ENCODE results near the gene RBM20.

RBM20 gene

GRCh38 chr10:110833234-110833940 lies 189.3 kb downstream of the RBM20 start:
- DNase-seq (ENCODE audit: low read depth in 2 of 2), result no peak

GRCh38 chr10:110833941-110834628 lies 189.9 kb downstream of the RBM20 start:
- no peak for DNase-seq (ENCODE audit: low read depth in 2 of 2)

DNA sequence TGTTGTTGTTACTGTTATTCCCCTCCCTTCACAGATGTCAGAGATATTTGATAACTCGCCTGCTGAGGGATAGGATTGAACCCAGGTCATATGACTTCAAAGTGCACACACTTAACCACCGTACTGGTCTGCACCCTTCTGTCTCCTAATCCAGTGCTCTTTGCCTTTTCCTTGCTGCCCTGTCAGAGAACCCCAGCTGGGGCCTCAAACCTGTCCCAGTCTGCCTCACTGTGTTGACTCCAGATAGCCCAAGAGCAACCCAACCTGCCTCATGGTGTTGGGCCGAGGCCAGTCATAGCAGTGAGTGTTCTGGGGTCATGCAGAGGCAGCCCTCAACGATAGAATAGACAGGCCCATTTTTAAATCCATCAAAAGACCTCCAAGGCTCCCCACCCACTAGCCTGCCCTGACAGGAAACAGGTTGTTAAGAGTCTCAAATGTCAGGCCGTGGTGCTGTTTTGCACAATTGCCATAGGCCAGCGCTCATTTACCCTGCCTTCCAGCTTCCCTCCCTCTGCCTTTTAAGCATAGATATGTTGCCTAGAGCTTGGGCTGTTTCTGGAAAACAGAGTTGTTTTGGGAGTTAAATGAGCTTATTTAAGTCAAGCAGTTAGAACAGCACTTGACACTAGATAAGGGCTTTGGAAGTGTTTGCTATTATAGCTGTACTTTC lies 190.6 kb downstream of the RBM20 start:
- DNase-seq (ENCODE audit: low read depth in 2 of 2), result no peak

- no peak for DNase-seq (ENCODE audit: low read depth in 2 of 2)
These were observed 191.7 kb downstream of the RBM20 start for GRCh38 chr10:110835841-110836240.

- DNase-seq (ENCODE audit: low read depth in 2 of 2), result no peak
These were observed 192.6 kb downstream of the RBM20 start for GRCh38 chr10:110836706-110837105.

DNA sequence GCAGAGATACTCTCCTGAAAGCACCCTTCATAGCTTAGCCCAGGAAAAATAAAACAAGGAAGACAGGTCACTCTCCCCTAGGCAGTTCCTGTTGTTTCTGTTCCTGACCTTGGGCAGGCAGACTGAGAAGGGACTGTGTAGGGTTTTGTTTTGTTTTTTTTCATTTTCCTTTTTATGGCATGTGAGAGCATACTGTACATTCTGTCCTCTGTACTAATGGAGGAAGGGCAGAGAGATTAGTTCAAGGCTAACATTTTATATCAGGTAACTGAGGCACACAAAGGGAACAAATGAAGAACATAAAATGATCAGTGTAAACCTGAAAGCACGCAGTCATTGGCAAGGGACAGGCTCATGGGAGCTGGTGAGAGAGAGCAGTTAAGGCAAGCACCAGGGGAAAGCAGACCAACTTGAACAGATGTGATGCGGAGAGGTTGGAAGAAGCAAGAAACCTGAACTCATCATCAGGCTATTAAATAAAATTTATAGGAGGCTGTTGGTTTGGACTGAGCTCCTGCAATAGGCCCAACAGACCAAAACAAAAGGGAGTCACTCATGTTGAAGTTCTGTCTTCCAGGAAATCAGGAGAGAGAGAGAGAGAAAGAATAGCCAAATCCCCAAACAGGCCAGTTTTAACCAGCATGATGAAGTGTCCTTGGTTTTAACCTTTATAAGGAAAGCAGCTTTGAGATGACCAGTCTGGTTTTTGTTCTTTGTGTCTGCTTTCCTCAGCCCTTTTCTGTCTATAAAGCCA lies 193.5 kb downstream of the RBM20 start:
- DNase-seq (ENCODE audit: low read depth in 2 of 2), result no peak

DNA sequence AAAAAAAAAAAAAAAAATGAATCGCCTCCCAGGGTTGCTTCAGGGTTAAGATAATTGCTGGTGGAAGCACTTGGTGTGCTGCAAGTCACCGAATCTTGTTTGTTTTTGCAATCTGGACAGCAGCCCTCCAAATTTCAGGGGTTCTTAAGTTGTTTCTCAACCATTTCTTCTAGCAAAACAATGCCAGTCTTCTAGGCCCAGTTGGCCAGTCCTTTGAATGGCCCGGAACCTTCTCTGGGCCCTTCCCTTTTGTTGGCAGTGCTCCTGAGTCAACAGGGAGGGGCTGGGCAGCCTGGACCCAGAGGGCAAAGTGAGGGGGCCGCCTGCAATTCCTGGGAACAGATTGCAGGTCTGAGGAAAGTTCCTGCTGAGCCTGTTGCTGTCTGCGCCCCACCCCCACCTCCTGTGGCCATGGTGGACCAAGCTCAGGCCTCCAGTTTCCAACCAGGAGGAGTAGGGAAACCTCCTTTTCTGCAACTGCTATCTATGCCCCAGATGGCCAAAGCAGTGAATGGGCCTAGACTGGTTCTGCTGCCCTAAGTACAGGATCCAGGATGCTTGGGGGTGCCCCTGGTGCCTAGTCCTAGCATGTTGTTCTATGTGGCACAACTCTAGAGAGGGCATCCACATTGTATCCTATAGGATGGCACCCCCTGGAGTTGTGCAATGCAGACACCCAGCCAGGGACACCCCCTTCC lies 196.2 kb downstream of the RBM20 start:
- no peak for DNase-seq (ENCODE audit: low read depth in 2 of 2)

DNA sequence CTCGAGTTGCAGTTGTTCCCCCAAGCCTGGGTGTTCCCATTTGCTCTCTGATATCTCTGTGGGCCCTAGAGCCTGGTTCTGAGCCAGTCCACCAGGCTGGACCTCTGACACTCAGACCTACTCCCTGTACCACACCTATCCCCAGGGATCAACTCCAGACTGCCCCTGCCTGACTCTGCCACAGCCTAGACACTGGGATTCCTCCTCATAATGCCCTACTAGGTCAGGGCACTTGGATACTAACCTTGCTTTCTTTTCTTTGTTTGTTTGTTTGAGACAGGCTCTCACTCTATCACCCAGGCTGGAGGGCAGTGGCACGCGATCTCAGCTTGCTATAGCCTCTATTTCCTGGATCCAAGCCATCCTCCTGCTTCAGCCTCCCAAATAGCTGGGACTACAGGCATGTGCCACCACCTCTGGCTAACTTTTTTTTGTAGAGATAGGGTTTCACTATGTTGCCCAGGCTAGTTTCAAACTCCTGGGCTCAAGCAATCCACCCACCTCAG lies 196.8 kb downstream of the RBM20 start:
- DNase-seq (ENCODE audit: low read depth in 2 of 2), result no peak

- no peak for DNase-seq (ENCODE audit: low read depth in 2 of 2)
These were observed 197.7 kb downstream of the RBM20 start for GRCh38 chr10:110841767-110842267.

DNA sequence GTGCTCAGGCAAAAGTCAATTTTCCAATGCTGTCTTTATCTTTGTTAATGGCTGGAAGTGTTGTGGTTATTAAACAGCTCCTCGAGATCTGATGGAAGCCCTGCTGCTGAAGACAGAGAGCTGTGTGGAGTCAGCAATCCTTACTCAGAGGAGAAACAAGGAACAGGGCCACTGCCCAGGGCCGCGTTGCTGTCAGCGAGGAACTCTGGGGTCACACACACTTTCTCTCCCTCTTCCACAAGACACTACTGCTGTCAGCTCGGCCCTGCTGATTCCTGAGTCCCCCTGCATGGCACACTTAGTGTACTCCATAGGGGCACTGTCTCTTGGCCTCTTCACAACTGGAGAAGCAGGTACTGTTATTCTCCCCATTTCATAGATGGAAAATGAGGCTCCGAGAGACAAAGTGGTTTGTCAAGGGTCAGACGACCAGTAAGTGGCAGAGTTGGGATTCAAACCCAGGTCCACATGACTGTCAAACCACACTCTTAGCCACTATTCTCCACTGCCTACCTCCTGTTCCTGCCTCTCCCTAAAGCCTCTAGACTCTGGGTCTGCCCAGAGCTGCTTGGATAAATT lies 198.3 kb downstream of the RBM20 start:
- no peak for DNase-seq (ENCODE audit: low read depth in 2 of 2)

- no peak for DNase-seq (ENCODE audit: low read depth in 2 of 2)
These were observed 198.9 kb downstream of the RBM20 start for GRCh38 chr10:110843031-110843430.

GRCh38 chr10:110843796-110844616 lies 199.9 kb downstream of the RBM20 start:
- DNase-seq (ENCODE audit: low read depth in 2 of 2), result no peak

DNA sequence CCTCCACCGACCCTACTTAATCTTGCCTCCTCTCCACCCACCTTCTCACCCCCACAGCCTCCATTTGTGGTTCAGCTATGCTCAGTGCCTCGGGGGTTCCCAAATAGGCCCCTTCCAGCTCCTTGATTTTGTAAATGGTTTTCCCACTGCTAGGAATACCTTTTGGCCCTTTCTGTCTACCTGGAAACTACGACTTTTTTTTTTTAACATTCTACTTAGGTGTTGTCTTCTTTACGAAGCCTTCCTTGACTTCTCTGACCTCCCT lies 200.4 kb downstream of the RBM20 start:
- DNase-seq (ENCODE audit: low read depth in 2 of 2), result no peak

DNA sequence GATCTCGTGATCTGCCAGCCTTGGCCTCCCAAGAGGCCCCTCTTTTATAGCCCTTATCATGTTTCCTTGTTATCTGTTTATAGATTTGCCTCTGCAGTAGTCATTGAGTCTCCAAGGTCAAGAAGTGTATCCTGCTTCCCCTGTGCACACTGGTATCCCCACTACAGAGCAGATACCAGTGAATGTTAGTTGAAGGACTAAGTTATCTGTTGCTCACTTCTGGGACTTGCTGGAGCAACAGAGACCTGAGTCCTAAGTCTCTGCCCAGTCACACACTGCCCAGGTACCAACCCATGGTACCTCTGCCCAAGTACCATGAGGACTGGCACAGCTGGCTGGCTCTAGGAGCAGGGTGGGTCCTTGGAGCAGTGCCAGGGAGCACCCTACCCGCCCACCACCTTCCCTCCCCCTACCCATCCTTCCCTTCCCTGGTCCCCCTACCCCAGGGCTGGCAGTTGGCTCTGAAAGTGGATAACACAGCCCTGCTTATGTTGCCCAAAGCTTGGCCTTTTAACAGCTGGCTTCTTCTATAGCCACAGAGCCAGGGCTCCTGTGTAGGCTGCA lies 201.1 kb downstream of the RBM20 start:
- DNase-seq (ENCODE audit: low read depth in 2 of 2), result no peak

DNA sequence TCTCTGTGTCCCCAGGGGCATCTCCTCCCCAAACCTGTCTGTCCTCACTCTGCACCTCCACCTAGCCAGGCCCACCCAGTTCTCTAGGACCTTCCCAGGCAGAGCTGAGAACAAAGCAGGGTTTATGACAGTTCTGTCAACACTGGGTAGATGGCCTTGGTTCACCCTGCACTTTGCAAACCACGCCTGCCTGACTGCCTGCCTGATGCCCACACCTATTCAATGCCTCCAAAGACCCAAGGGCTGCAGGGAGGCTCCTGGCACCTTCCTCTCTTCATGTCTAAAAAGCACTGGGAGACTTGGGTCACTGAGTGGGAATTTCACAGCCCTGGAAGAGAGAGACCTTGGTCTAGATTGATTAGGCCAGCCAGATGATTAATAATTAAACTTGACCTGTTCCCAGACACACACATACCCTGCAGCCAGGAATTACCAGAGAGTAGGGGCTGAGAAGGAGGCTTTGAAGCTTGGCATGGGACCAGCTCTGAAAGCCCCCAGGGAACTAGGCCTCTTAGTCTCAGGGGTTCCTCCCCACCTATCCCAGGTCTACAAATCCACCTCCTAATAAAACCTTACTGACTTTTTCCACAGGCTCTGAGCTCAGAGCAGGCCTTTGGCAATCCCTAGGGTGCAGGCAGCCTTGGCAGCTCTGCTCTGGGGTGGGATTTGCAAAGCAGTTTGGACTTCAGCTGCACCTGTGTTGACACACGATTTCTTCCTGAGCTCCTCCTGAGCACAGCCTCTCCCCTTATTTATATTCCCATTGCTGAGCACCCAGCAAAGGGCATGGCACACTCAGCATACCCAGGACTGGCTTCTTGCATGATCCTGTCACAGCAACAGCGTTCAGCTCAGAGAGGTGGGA lies 201.9 kb downstream of the RBM20 start:
- DNase-seq (ENCODE audit: low read depth in 2 of 2), result no peak

- DNase-seq (ENCODE audit: low read depth in 2 of 2), result no peak
These were observed 203.2 kb downstream of the RBM20 start for GRCh38 chr10:110847374-110847773.

DNA sequence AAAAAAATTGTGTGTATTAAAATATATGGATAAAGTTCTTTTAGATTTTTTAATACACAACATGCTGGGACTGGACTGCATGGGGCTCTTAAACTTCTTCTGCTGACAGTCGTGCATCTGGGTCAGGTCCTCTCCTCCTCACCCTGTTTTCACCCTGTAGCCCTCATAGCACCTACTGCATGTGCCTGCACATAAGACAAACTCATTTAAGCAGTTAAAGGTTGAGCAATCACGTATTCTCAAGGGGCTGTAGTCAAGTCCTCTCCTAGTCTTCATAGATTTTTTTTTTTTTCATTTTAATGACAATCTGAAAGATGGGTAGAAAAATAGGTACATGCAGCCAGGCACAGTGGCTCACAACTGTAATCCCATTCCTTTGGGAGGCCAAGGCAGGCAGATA lies 204.0 kb downstream of the RBM20 start:
- no peak for DNase-seq (ENCODE audit: low read depth in 2 of 2)

GRCh38 chr10:110850099-110850498 lies 206.0 kb downstream of the RBM20 start:
- DNase-seq (ENCODE audit: low read depth in 2 of 2), result no peak

- no peak for DNase-seq (ENCODE audit: low read depth in 2 of 2)
These were observed 207.0 kb downstream of the RBM20 start for GRCh38 chr10:110851020-110851612.
